Fibroblast of pulmonary artery (primary cell): Measurements from ENCODE around the gene MAML2.

Experiments
- DNase-seq: peaks from one replicate; pipeline ENCODE4 v3.0.0-alpha.2; 2010; ENCODE audit warnings: low read depth
- H3K4me3 ChIP-seq: replicated peaks from 2 replicates; pipeline ENCODE4 v1.5.1; 2011; ENCODE audit warnings: low read depth, mild to moderate bottlenecking, control low read depth, low read length, moderate library complexity
- CTCF ChIP-seq: IDR thresholded peaks from 2 replicates; pipeline ENCODE4 v1.5.1; 2011; ENCODE audit warnings: mild to moderate bottlenecking, control low read depth, low read length, inconsistent platforms; ENCODE audit errors: missing control alignments

Gene MAML2

GRCh38 chr11:96339706-96340554 lies 3.1 kb downstream of the MAML2 start:
- peak; percentile 50 for DNase-seq
- peak overlapping the region; percentile 72 for H3K4me3 ChIP-seq
- no peak for TF ChIP-seq CTCF

- peak; percentile 82 for DNase-seq
- no peak for TF ChIP-seq CTCF
- peak overlapping the region; percentile 72 for H3K4me3 ChIP-seq
These were observed 3.9 kb downstream of the MAML2 start for GRCh38 chr11:96338910-96339705.

- peak overlapping the region; percentile 72 for H3K4me3 ChIP-seq
- peak; percentile 55 for DNase-seq
- TF ChIP-seq CTCF: no peak
These were observed 5.2 kb downstream of the MAML2 start for GRCh38 chr11:96337541-96338431.

- no peak for DNase-seq
- no peak overlapping the region for H3K4me3 ChIP-seq
- TF ChIP-seq CTCF: no peak
These were observed 7.6 kb downstream of the MAML2 start for GRCh38 chr11:96335388-96335787.

- TF ChIP-seq CTCF: no peak
- H3K4me3 ChIP-seq: no peak overlapping the region
- no peak for DNase-seq
These were observed 8.8 kb downstream of the MAML2 start for GRCh38 chr11:96334219-96334618.

GRCh38 chr11:96333191-96333719 lies 9.7 kb downstream of the MAML2 start:
- TF ChIP-seq CTCF: no peak
- DNase-seq: no peak
- H3K4me3 ChIP-seq: no peak overlapping the region
